Measurements from ENCODE around the gene DENND2D.

DENND2D gene

DNA sequence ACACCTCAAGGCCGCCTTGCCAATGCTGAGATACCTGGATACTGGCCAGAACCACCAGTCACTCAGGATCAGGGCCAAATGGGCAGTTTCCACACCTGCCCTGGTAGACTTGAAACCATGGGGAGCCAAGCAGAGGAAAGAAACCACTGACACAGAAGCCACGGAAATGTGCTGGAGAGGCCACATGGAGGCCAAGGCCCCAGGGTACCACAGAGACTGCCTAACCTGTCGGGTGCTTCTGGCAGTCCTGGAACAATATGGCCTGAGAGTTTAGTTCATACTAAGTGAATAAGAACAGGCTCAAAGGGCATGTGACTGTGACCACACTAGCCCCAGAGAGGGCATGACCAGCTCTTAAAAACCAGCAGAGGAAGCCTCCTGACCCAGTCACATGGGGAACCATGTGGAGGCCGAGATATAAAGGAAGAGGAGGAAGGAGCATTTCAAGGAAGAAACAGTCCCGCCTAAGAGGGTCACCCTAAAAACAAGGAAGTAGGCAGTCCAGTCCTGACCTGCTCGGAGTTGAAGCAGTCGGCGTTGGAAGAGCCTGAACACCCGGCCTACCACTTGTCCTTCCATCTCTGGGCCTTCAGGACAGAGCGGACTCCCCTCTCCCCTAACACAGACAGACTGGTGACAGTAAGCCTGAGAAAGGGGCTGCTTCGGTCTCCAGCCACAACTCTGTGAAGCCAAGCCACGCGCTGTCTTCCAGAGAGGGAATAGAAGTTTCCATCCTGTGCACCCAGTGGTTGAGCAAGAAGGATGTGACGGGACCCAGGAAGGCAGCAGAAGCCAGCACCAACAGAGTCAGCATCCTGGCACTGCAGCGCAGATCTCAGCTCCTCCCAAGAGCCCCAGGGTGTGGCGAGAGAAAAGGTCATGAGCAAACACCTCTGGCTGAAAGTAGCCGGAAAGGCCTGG, at the start of gene DENND2D:
TSS of gene DENND2D (minus strand) at position 766 of the 921 bp plus-strand sequence. CDS start at position 579, 187 bp downstream.
- FAIRE-seq, result no peak

DNA sequence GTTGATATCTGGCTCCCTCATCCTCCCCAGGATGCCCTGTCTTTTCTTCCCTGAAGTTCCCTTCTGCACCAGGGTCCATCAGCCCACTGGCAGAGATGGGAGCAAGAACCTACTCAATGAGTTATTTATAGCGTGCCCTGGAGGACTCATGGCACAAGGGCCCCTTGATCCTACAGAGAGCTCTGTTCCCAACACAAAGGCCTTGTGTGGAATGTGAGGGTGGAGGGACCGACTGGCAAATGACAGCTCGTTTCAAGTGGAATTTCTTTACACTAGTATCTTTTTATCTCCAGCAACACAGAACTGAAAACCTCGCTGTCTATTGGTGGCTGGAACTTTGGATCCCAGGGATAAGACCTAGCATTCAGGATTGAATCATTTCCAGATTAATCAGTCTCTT, 49.5 kb upstream of the DENND2D start:
- no peak for FAIRE-seq

DNA sequence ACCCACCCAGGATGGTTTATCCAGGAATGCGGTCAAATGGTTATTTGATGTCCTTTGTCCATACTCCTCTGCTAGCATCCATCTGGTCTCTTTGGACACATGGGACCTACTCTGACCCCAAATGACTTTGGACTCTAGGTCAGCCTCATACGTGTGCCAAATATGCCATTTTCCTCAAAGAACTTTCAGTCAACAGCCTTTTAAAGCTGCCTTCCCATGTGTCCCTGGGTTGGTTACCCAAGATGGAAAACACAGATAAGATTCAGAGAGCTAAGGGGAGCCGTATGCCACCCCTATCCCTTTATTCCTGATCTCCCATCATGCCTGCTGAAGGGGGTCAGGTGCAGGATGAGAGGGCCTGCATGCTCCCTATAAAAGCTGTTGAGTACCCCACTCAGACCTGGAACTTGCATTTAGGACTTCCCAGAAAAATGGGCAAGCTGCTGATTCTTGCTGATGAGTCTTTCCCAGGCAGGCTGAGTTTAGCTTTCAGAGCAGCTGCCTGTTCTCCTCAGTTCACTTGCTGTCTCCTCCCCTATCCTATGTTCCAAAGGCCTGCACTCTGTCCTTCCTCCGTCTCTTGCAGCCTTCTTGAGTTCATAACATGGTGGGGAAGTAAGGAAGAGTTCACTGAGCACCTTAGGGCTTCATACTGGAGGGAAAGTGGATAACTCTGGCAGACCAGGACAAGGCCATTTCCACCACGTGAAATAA, 46.8 kb upstream of the DENND2D start:
- no peak for FAIRE-seq

GRCh38 chr1:111242805-111243523, 42.5 kb upstream of the DENND2D start:
- no peak for FAIRE-seq

GRCh38 chr1:111241797-111242196, 41.4 kb upstream of the DENND2D start:
- no peak for FAIRE-seq

DNA sequence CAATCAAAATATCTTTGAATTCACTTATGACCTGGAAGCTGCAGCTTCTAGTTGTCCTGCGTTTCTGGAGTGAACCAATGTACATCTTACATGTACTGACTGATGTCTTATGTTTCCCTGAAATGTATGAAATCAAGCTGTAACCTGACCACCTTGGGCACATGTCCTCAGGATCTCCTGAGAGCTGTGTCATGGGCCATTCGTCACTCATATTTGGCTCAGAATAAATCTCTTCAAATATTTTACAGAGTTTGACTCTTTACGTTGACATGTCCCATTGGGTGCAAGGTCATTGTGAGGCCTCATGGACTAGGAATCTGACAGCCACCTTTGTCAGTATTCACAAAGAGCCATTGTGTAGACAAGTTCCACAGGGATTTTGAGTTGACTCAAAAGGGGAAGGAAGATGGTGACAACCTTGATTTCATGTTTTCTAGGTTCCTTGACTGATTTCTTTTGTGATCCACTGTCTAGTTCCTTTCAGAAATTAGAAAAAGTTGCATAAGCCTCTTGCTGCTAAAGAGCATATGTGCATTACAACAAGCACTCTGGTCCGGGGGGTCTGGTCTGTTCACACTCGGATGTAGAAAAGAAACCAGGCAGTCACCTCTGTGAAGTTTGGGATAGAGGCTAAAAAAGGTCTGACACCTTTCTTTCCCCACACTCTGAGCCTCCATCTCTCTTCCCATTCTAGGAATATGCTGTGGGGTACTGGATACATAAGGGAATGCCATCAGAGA, 37.8 kb upstream of the DENND2D start:
- no peak for FAIRE-seq

DNA sequence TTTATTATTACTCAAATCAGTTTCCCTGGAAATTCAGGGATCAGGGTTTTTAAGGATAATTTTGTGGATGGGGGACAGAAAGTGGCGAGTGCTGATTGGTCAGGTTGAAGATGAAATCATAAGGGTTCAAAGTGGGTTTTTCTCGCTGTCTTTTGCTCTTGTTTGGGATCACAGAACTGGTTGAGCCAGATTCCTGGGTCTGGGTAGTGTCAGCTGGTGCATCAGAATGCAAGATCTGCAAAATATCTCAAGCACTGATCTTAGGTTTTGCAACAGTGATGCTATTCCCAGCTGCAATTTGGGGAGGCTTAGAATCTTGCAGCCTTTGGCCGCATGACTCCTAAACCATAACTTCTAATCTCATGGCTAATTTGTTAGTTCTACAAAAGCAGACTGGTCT, 36.4 kb upstream of the DENND2D start:
- no peak for FAIRE-seq

DNA sequence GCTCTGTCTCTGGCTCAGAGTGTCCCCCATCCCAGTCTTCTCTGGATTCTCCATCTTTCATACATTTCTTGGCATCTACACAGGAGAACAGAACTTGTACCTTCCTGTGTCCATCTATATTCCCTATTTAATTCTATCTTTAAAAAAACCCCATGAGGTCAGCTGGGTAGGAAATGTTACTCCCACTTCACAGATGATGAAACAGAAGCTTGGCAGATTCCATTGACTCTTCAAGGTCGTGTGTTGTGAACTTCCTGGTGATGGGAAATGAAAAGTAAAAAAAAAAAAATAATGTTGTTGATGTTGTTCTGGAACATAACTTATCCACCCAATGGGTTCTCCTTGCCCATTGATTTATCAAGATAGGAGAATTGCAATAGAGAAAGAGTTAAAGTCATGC, 35.9 kb upstream of the DENND2D start:
- no peak for FAIRE-seq

GRCh38 chr1:111234866-111235265, 34.4 kb upstream of the DENND2D start:
- FAIRE-seq, result no peak

GRCh38 chr1:111234258-111234657, 33.8 kb upstream of the DENND2D start:
- FAIRE-seq, result no peak

GRCh38 chr1:111232134-111232533, 31.7 kb upstream of the DENND2D start:
- no peak for FAIRE-seq

- FAIRE-seq, result no peak
Observed at GRCh38 chr1:111228748-111229126, 28.3 kb upstream of the DENND2D start.

DNA sequence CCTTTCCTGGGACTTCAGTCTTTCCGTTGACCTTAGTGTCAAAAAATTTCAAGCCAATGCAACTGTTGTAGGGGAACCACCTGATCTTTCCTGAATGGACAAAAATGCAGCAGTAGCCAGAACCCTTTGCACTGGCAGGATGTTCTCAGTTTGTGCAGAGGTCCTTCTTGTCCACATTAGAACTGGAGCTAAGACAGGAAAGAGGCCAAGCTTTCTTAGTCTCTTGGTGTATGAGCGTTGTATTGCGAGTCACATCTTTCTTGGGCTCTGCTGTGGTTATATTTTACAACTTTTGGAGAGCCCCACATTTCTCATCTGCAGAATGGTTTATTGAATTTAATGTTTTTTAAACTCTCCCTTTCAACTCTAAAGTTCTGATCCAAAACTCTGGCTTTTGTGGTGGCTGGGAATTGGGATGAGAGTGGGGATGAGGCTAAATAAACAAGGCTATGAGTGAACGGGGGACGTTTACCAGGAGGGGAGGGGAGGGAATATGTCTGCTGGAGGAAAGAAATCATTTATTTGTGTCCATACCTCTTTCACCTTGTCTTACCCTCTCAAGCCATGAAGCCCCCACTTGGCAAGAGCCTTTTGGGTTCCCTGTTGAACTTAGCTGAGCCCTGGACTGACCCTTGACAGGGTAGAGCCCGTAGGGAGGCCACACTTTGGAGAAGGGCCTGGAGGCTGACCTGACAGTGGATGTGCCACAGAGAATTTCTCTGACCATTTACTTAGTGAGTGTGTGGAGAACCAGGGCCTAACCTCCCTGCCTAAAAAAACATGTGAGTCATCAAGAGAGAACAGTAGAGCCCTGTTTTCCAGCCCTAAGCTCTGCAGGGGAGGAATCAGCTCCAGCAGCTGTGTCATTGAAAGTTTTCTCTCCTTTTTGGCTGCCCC, 27.7 kb upstream of the DENND2D start:
- no peak for FAIRE-seq

DNA sequence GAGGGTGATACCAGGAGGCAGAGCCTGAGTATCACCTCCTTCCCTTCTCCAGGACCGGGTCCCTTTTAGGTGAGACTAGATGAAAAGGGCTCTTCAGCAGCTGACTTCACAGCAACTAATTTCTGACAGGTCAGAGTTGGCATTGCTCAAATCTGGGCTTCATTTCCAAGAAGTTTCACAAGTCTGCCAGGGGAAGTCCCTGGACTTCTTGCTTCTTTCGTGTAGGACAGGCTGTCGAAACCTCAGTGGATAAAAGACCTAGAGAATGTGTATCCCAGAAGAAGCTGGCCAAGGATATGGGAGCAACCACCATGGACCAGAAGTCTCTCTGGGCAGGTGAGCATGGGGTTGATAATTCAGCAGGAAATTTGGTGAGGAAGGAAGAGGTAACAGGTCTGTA, 27.0 kb upstream of the DENND2D start, which contains the start of gene CHI3L2:
TSS of gene CHI3L2 (plus strand) at position 280 of the 400 bp plus-strand sequence. CDS start at position 297, 17 bp downstream.
- no peak for FAIRE-seq

GRCh38 chr1:111225717-111226400, 25.4 kb upstream of the DENND2D start:
- FAIRE-seq, result no peak

DNA sequence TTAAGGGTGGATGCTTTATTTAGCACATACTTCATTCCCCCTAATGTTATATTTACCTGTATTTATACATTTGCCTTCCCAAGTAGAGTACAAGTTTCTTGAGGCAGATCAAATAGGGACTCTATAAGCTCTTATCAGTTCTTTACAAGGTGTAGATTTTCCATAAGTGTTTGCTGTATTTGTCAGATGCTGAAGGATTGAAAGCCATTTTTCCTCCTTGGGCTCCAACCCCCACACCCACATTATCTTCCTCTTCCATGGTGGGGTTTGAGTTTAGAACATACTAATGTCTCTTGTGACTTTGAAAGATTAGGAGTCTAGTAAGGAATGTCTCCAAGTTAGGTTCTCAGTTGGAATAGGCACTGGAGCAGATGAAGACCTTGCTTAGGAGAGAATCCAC, 24.6 kb upstream of the DENND2D start:
- no peak for FAIRE-seq

DNA sequence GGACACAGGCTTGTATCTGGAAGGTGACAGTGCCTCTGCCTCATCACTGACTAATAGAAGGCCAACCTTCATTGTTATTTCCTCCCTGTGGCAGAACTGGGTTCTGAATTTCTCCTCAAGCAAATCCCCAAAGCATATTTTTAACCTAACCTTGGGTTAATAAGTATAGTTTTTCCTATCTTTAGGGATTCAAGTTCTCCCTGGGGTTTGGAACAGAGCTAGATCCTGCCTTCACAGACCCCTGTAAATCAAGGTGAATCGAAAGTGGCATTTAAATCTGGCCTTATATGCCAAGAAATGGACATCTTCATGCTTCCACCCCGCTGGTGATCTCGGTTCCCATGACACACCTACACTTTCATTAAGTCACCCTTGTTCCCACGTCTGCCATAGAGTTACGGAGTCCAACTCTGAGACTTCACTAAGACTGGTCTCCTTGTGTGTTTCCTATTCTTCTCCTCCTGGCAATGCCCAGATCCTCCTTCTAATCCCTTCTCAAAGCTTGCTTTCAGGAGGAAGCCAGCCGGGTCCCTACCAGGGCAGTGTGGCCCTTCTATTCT, 22.8 kb upstream of the DENND2D start:
- no peak for FAIRE-seq

DNA sequence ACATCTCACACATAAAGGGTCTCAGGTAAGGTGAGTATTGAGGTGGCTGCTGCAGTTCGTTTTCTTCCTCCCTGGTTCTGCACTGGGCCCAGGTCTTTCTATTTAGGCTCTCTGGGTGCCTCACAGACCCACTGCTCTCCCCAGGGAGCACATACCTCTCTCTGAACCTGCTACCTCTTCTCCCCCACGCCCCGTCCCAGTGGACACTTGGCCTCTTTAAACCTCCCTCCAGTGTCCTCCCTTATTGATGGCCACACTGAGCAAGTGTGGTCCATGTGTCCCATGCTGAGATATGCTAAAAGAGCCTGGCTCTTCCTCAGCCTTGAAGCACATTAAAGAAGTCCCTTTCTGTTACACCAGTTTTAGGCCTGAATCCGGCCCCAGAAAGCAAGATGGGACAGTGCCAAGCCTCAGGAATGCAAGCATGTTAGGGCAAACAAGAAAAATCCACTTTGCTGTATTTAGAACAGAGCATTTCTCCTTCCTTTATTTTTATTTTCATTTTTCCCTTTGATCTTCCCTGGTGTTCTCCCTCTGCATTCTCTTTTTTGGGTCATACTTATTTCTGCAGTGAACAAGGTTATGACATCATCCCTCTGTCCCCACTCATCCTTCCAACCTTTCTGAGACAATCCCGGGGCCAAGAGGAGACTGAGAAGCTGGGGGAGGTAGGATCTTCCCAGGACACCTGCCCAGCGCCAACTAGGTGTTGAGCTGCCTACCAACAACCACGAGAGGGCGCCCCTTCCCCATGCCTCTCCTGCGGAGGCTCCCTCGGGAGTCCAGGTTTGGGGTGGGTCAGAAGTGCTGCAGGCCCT, 22.1 kb upstream of the DENND2D start:
- no peak for FAIRE-seq

DNA sequence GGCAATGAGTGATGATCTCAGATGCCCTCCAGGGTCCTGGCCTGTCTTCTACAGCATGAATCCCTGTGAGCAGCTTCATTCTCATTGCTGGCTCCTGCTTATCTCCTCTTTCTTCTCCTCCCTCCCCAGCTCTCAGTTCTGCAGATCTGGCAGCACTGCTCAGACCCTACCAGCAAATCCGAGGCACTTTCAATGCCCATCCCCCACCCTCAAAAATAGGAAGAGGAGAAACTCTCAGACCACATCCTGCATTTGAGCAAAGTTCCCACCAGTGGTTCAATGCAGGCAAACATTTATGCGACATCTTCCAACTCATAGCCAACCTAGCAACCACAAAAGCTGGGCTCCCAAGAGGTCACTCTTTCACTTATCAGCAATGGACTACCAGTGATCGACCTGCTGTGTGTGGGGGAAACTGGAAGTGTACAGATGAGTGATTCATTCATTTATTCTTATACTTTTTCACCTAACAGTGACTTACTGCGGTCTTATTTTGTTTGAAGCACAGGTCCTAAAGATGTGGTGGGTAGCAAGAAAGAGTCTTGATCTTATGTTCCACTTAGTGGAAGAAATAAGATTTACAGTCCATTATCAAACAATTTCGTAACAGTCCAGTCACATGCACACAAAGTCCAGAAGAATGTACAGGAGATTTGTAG, 21.3 kb upstream of the DENND2D start:
- no peak for FAIRE-seq

All from TTC549 (cell line).